GM12878 (cell line): Measurements from ENCODE around the gene LRP1B. TPM values are rescaled to one million over a fixed set of nuclear protein-coding genes. Genes with fewer than 3 reads are reported as not detected.

Source experiments
- ATAC-seq: fragments of 200-7000 bp; cut with Tn5 transposase; 3 replicates; pipeline ENCODE4 v1.9.1; 2020; ENCODE audit warnings: mild to moderate bottlenecking, moderate library complexity
- BruUV-seq: library from RNA; stranded (reverse); fragments of 400-500 nt; replicated peaks from 2 replicates; lab custom pipeline; 2021; lab: Mats Ljungman, UMichigan
- CTCF ChIA-PET: fragments of 300-600 bp; sonication (Branson Sonifier 250); formaldehyde crosslinking; extraction: SDS; loops from one replicate; lab custom pipeline; 2021; ENCODE audit warnings: inconsistent platforms; lab: Yijun Ruan, JAX
- POLR2A ChIA-PET: fragments of 350-600 bp; formaldehyde crosslinking; extraction: SDS; loops from one replicate; lab custom pipeline; 2021; ENCODE audit warnings: inconsistent platforms; lab: Charles Lee
- RAD21 ChIA-PET: fragments of 300-600 bp; sonication (Branson Sonifier 250); formaldehyde crosslinking; loops from one replicate; lab custom pipeline; 2023; ENCODE audit warnings: antibody characterized with exemption; ENCODE audit not compliant: unreplicated experiment; lab: Charles Lee
- SMC1A ChIA-PET: fragments of 300-600 bp; sonication (Branson Sonifier 250); formaldehyde crosslinking; loops from one replicate; lab custom pipeline; 2023; ENCODE audit not compliant: unreplicated experiment, uncharacterized antibody; lab: Charles Lee
- DNase-seq: peaks from one replicate; pipeline ENCODE4 v3.0.0-alpha.2; 2011; ENCODE audit warnings: low read depth, low spot score
- FAIRE-seq: peaks from 3 replicates; lab custom pipeline; 2011; peaks lifted over from hg19 to GRCh38; lab: Jason Lieb, UNC
- H2AFZ ChIP-seq: 2 replicates; pipeline ENCODE4 v1.6.0; 2011; ENCODE audit warnings: low read depth, low read length, control low read depth; ENCODE audit not compliant: control insufficient read depth
- H3K27ac ChIP-seq: 2 replicates; pipeline ENCODE4 v1.5.1; 2011; ENCODE audit warnings: control low read depth; ENCODE audit not compliant: control insufficient read depth, insufficient read depth
- H3K27me3 ChIP-seq, 2 experiments: replicated peaks in 1 of 2; 2 replicates each; pipeline versions ENCODE4 v1.6.0 to v1.6.1; 2011; ENCODE audit warnings: low read length in 1 of 2; ENCODE audit not compliant: control insufficient read depth in 2 of 2, insufficient read depth in 2 of 2
- H3K36me3 ChIP-seq, 2 experiments: 2 replicates each; pipeline ENCODE4 v1.5.1; 2011; ENCODE audit warnings: low read length in 1 of 2; ENCODE audit not compliant: control insufficient read depth in 2 of 2, insufficient read depth in 2 of 2
- H3K4me1 ChIP-seq: 2 replicates; pipeline ENCODE4 v1.6.1; 2011; ENCODE audit warnings: mild to moderate bottlenecking, low read length, moderate library complexity, mixed read lengths; ENCODE audit not compliant: control insufficient read depth, insufficient read depth
- H3K4me2 ChIP-seq: 2 replicates; pipeline ENCODE4 v1.6.0; 2011; ENCODE audit warnings: control low read depth; ENCODE audit not compliant: control insufficient read depth, insufficient read depth
- H3K4me3 ChIP-seq: fragments of 200-600 bp; sonication (generic); 2 replicates; pipeline ENCODE4 v1.5.1; 2016
- H3K79me2 ChIP-seq: 2 replicates; pipeline ENCODE4 v1.6.0; 2011; ENCODE audit warnings: low read length; ENCODE audit not compliant: control insufficient read depth, insufficient read depth
- H3K9ac ChIP-seq: 2 replicates; pipeline ENCODE4 v1.8.0; 2011; ENCODE audit warnings: low read length, control low read depth, mixed read lengths; ENCODE audit not compliant: control insufficient read depth, insufficient read depth
- H3K9me3 ChIP-seq: replicated peaks from 3 replicates; pipeline ENCODE4 v1.5.1; 2011; ENCODE audit warnings: mild to moderate bottlenecking, low read length; ENCODE audit not compliant: control insufficient read depth, insufficient read depth
- H4K20me1 ChIP-seq: 2 replicates; pipeline ENCODE4 v1.6.0; 2011; ENCODE audit not compliant: control insufficient read depth, insufficient read depth
- CBX5 ChIP-seq: sonication (generic); IDR thresholded peaks from 2 replicates; pipeline ENCODE4 v1.6.1; 2016; ENCODE audit warnings: low read depth, moderate library complexity, mild to moderate bottlenecking, inconsistent platforms
- IKZF1 ChIP-seq: fragments of 450-650 bp; conservative IDR thresholded peaks from 2 replicates; pipeline ENCODE4 v1.6.1; 2017; ENCODE audit warnings: antibody characterized with exemption, mild to moderate bottlenecking
- JUND ChIP-seq: IDR thresholded peaks from 2 replicates; pipeline ENCODE4 v1.6.1; 2012; ENCODE audit warnings: low read depth, mild to moderate bottlenecking, low read length, improper control_type of control experiment, moderate library complexity
- KLF5 ChIP-seq: fragments of 450-650 bp; IDR thresholded peaks from 2 replicates; pipeline ENCODE4 v1.6.1; 2014; ENCODE audit warnings: mild to moderate bottlenecking; ENCODE audit not compliant: partially characterized antibody
- NBN ChIP-seq: fragments of 450-650 bp; IDR thresholded peaks from 2 replicates; pipeline ENCODE4 v1.6.1; 2016
- NR2C1 ChIP-seq: fragments of 450-650 bp; IDR thresholded peaks from 2 replicates; pipeline ENCODE4 v1.6.1; 2017; ENCODE audit warnings: antibody characterized with exemption, mild to moderate bottlenecking, moderate library complexity
- PBX3 ChIP-seq: IDR thresholded peaks from 2 replicates; pipeline ENCODE4 v1.6.1; 2011; ENCODE audit warnings: mild to moderate bottlenecking, low read depth, low read length, moderate library complexity; ENCODE audit not compliant: insufficient replicate concordance
- REST ChIP-seq: IDR thresholded peaks from 2 replicates; pipeline ENCODE4 v1.6.1; 2012; ENCODE audit warnings: mild to moderate bottlenecking, low read depth, low read length
- RFX5 ChIP-seq: IDR thresholded peaks from 2 replicates; pipeline ENCODE4 v1.6.1; 2011; ENCODE audit warnings: low read depth, low read length, improper control_type of control experiment
- SREBF1 ChIP-seq: IDR thresholded peaks from 2 replicates; pipeline ENCODE4 v1.6.1; 2012; ENCODE audit warnings: mild to moderate bottlenecking, low read length
- STAT3 ChIP-seq: IDR thresholded peaks from 2 replicates; pipeline ENCODE4 v1.6.1; 2011; ENCODE audit warnings: low read depth, low read length, improper control_type of control experiment
- WRNIP1 ChIP-seq: IDR thresholded peaks from 2 replicates; pipeline ENCODE4 v1.6.1; 2011; ENCODE audit warnings: low read depth, low read length, improper control_type of control experiment, borderline replicate concordance
- WGBS: methylation state at CpG from one replicate; pipeline ENCODE4 v1.1.6; 2016; ENCODE audit warnings: low lambda C conversion rate; ENCODE audit not compliant: insufficient replicate concordance, insufficient coverage; ENCODE audit errors: missing lambda C conversion rate; 5-methylcytosine and 5-hydroxymethylcytosine counted together
- in situ Hi-C: fragments of 300-500 bp; cut with MboI; formaldehyde crosslinking; loops from 9 replicates; pipeline ENCODE4 v1.14.3; 2018; ENCODE audit warnings: mixed read lengths
- intact Hi-C: fragments of 100-400 bp; cut with micrococcal nuclease; formaldehyde crosslinking; loops from one replicate; pipeline ENCODE4 v1.14.2; 2022; ENCODE audit not compliant: unreplicated experiment
- polyA plus RNA-seq, 11 experiments: library from polyadenylated mRNA; depleted of rRNA in 4 of 11; unstranded in 6 of 11; stranded (reverse) in 5 of 11; fragments of >200 nt; fragmentation: Nextera tagmentation in 4 of 11; fragmentation: Illumina TruSeq in 1 of 11; extraction: Ambion mirVana in 4 of 11; extraction: Trizol in 1 of 11; gene quantifications; 1 replicate in 1 of 11; 2 replicates in 10 of 11; pipeline versions ENCODE4 v1.2.1 to v1.2.3, GENCODE V29; 2011 to 2016; ENCODE audit warnings: inconsistent platforms in 2 of 11, missing spikeins in 2 of 11, low read depth in 1 of 11
- total RNA-seq, 4 experiments: library from RNA; depleted of rRNA in 3 of 4; stranded (reverse); fragments of >200 nt in 3 of 4; fragmentation: Illumina TruSeq in 1 of 4; extraction: Trizol in 1 of 4; gene quantifications; 2 replicates each; pipeline versions ENCODE4 v1.2.1 to v1.2.3, GENCODE V29; 2013 to 2021

Gene LRP1B
- total and polyA plus RNA-seq, 10 of the 15 experiments (the other 5 are each of a cell fraction or from before 2014, with no cell fraction given) = under 0.01 to 0.06 (median 0.03) TPM; not detected in 5

GRCh38 chr2:140311905-140312304, 1818.9 kb downstream of the LRP1B start:
- ATAC-seq (no peak), DNase-seq (no peak), FAIRE-seq (no peak)
- POLR2A ChIA-PET = no interaction called here
- Histone ChIP-seq H3K4me1 (no peaks in the 10 kb centered on the region), H3K27ac (no peak overlapping the region), H3K9me3 (no peaks in the 10 kb centered on the region), H3K36me3 (no peaks in the 10 kb centered on the region), H4K20me1 (no peaks in the 10 kb centered on the region), H3K27me3 (no peaks in the 10 kb centered on the region), H3K9ac (no peak overlapping the region), H2AFZ (no peak overlapping the region), H3K79me2 (no peaks in the 10 kb centered on the region), H3K4me2 (no peak overlapping the region), H3K4me3 (no peak overlapping the region)
- in situ Hi-C loops (no loop called here), intact Hi-C loops (no loop called here)
- SMC1A ChIA-PET = interaction anchor here (0.8 kb wide), 1 partner anchor 902 kb away, joined by 3 read pairs; no protein-coding TSS in a partner anchor
- no TSS peak for BruUV-seq
- WGBS = 33% methylated on average over 1 of the region's 1 CpG
- RAD21 ChIA-PET = no interaction called here
- TF ChIP-seq STAT3 = no peak
- CTCF ChIA-PET = no interaction called here

- in situ Hi-C loops = no loop called here
- H3K4me2 ChIP-seq = no peak overlapping the region
- ChIA-PET POLR2A (no interaction called here), RAD21 (no interaction called here), CTCF (no interaction called here), SMC1A (no interaction called here)
- no peak overlapping the region for H3K4me3 ChIP-seq
- no peaks in the 10 kb centered on the region for H3K9me3 ChIP-seq
- intact Hi-C loops = no loop called here
- no peaks in the 10 kb centered on the region for H4K20me1 ChIP-seq
- no peaks in the 10 kb centered on the region for H3K36me3 ChIP-seq
- no peak overlapping the region for H2AFZ ChIP-seq
- BruUV-seq = no TSS peak
- no peaks in the 10 kb centered on the region for H3K27me3 ChIP-seq
- H3K27ac ChIP-seq = no peak overlapping the region
- no peak for ATAC-seq
- no peak for FAIRE-seq
- no peaks in the 10 kb centered on the region for H3K4me1 ChIP-seq
- no peak overlapping the region for H3K9ac ChIP-seq
- no peaks in the 10 kb centered on the region for H3K79me2 ChIP-seq
- DNase-seq = no peak
- no peak for TF ChIP-seq KLF5
- TF ChIP-seq IKZF1 = no peak
- no peak for TF ChIP-seq NBN
- TF ChIP-seq WRNIP1 = no peak
- TF ChIP-seq NR2C1 = no peak
- TF ChIP-seq CBX5 = no peak
- no peak for TF ChIP-seq PBX3
- TF ChIP-seq REST = no peak
- no peak for TF ChIP-seq SREBF1
- no peak for TF ChIP-seq JUND
- TF ChIP-seq RFX5 = no peak
Observed at GRCh38 chr2:140308706-140309105, 1822.1 kb downstream of the LRP1B start.
